Liver (tissue), 9 donors: ENCODE results near the gene FBXO34. TPM values are rescaled to one million over a fixed set of nuclear protein-coding genes. Genes with fewer than 3 reads are reported as not detected.

Source experiments
- DNase-seq: peaks from one replicate; pipeline ENCODE4 v3.0.0-alpha.2; 2017; ENCODE audit warnings: low spot score
- H3K27ac ChIP-seq, 2 donors: one replicate each; pipeline ENCODE4 v1.7.0; 2013; ENCODE audit warnings: inconsistent platforms in 2 of 2, low read length in 2 of 2, control low read depth in 1 of 2, low read depth in 1 of 2, mild to moderate bottlenecking in 1 of 2
- H3K27me3 ChIP-seq, 4 donors: one replicate each; pipeline versions ENCODE4 v1.6.1 to v1.7.0; 2013; ENCODE audit warnings: low read length in 3 of 4, inconsistent platforms in 1 of 4, mild to moderate bottlenecking in 1 of 4, moderate library complexity in 1 of 4; ENCODE audit not compliant: control insufficient read depth in 4 of 4, insufficient read depth in 4 of 4
- H3K36me3 ChIP-seq, 4 donors: one replicate each; pipeline versions ENCODE4 v1.6.1 to v1.7.0; 2013; ENCODE audit warnings: low read length in 3 of 4, mild to moderate bottlenecking in 3 of 4, low read depth in 1 of 4, moderate library complexity in 1 of 4; ENCODE audit not compliant: control insufficient read depth in 4 of 4, insufficient read depth in 3 of 4
- H3K4me1 ChIP-seq, 4 donors: one replicate each; pipeline versions ENCODE4 v1.6.1 to v1.7.0; 2013; ENCODE audit warnings: low read length in 3 of 4, mild to moderate bottlenecking in 3 of 4, moderate library complexity in 1 of 4; ENCODE audit not compliant: control insufficient read depth in 4 of 4, insufficient read depth in 4 of 4
- H3K4me3 ChIP-seq, 3 donors: one replicate each; pipeline versions ENCODE4 v1.6.1 to v1.7.0; 2013; ENCODE audit warnings: low read length in 3 of 3, control low read depth in 1 of 3, low read depth in 1 of 3, mild to moderate bottlenecking in 1 of 3
- H3K9ac ChIP-seq, 2 donors: one replicate each; pipeline ENCODE4 v1.7.0; 2013; ENCODE audit warnings: low read length in 2 of 2, mild to moderate bottlenecking in 2 of 2, moderate library complexity in 2 of 2, control low read depth in 1 of 2, low read depth in 1 of 2
- H3K9me3 ChIP-seq, 4 donors: one replicate each; pipeline versions ENCODE4 v1.6.1 to v1.7.0; 2013; ENCODE audit warnings: low read length in 3 of 4; ENCODE audit not compliant: control insufficient read depth in 4 of 4
- EGR1 ChIP-seq, 2 donors: IDR thresholded peaks; 2 replicates each; pipeline ENCODE4 v1.6.1; 2016 to 2018; ENCODE audit warnings: antibody characterized with exemption in 2 of 2, low read depth in 2 of 2
- FOXA1 ChIP-seq: IDR thresholded peaks from 2 replicates; pipeline ENCODE4 v1.6.1; 2016; ENCODE audit warnings: antibody characterized with exemption
- FOXA2 ChIP-seq: IDR thresholded peaks from 2 replicates; pipeline ENCODE4 v1.6.1; 2016; ENCODE audit warnings: antibody characterized with exemption
- GABPA ChIP-seq, 2 donors: IDR thresholded peaks in 1 of 2; conservative IDR thresholded peaks in 1 of 2; 2 replicates each; pipeline ENCODE4 v1.6.1; 2016; ENCODE audit warnings: antibody characterized with exemption in 2 of 2, mild to moderate bottlenecking in 1 of 2, moderate library complexity in 1 of 2
- HNF4A ChIP-seq, 2 donors: conservative IDR thresholded peaks; 2 replicates each; pipeline ENCODE4 v1.6.1; 2016; ENCODE audit warnings: antibody characterized with exemption in 2 of 2, mild to moderate bottlenecking in 2 of 2
- HNF4G ChIP-seq: IDR thresholded peaks from 2 replicates; pipeline ENCODE4 v1.6.1; 2016; ENCODE audit warnings: antibody characterized with exemption
- JUND ChIP-seq, 2 donors: IDR thresholded peaks; 2 replicates each; pipeline ENCODE4 v1.6.1; 2016; ENCODE audit warnings: antibody characterized with exemption in 2 of 2
- NR2F2 ChIP-seq: IDR thresholded peaks from 2 replicates; pipeline ENCODE4 v1.6.1; 2016; ENCODE audit warnings: antibody characterized with exemption
- RAD21 ChIP-seq, 2 donors: IDR thresholded peaks; 2 replicates each; pipeline ENCODE4 v1.6.1; 2016; ENCODE audit warnings: antibody characterized with exemption in 2 of 2, mild to moderate bottlenecking in 2 of 2
- RXRA ChIP-seq, 2 donors: IDR thresholded peaks; 2 replicates each; pipeline ENCODE4 v1.6.1; 2017 to 2018; ENCODE audit warnings: antibody characterized with exemption in 2 of 2, mild to moderate bottlenecking in 1 of 2
- SP1 ChIP-seq: IDR thresholded peaks from 2 replicates; pipeline ENCODE4 v1.6.1; 2018; ENCODE audit warnings: antibody characterized with exemption, mild to moderate bottlenecking
- TAF1 ChIP-seq: conservative IDR thresholded peaks from 2 replicates; pipeline ENCODE4 v1.6.1; 2016; ENCODE audit warnings: antibody characterized with exemption, mild to moderate bottlenecking
- YY1 ChIP-seq: IDR thresholded peaks from 2 replicates; pipeline ENCODE4 v1.6.1; 2016; ENCODE audit warnings: antibody characterized with exemption, mild to moderate bottlenecking
- WGBS: extraction: QIAGEN DNeasy Blood & Tissue Kit; methylation state at CpG from one replicate; pipeline ENCODE4 v1.1.7; 2013; 5-methylcytosine and 5-hydroxymethylcytosine counted together
- polyA plus RNA-seq, 2 donors: library from polyadenylated mRNA; stranded (reverse) in 1 of 2; unstranded in 1 of 2; fragments of 200-250 nt in 1 of 2; fragments of >200 nt in 1 of 2; fragmentation: Nextera tagmentation in 1 of 2; extraction: Ambion mirVana in 1 of 2; gene quantifications; one replicate each; pipeline versions ENCODE4 v1.2.1 to v1.2.3, GENCODE V29; 2013 to 2015
- total RNA-seq, 2 donors: library from RNA; depleted of rRNA; stranded (reverse); fragments of >200 nt; gene quantifications; one replicate each; pipeline ENCODE4 v1.2.3, GENCODE V29; 2014
- TF ChIP-seq, protein P1 (sequence below): IDR thresholded peaks from 2 replicates; pipeline ENCODE4 v1.6.1; 2016; ENCODE audit warnings: antibody characterized with exemption, mild to moderate bottlenecking
- TF ChIP-seq, protein P2 (sequence below): IDR thresholded peaks from 2 replicates; pipeline ENCODE4 v1.6.1; 2016; ENCODE audit warnings: antibody characterized with exemption
- TF ChIP-seq, protein P3 (sequence below): IDR thresholded peaks from 2 replicates; pipeline ENCODE4 v1.6.1; 2016; ENCODE audit warnings: antibody characterized with exemption
- TF ChIP-seq, protein P4 (sequence below): IDR thresholded peaks from 2 replicates; pipeline ENCODE4 v1.6.1; 2016; ENCODE audit warnings: antibody characterized with exemption
- TF ChIP-seq, protein P5 (sequence below): fragments of 150-350 bp; IDR thresholded peaks from 2 replicates; pipeline ENCODE4 v1.5.1; 2017; ENCODE audit warnings: improper control_type of control experiment, low read depth, low read length; ENCODE audit not compliant: missing input control
- donor health status: healthy.
- donor health status: healthy.
- donor health status: healthy.
- donor health status: healthy.
- donor health status: healthy.

The FBXO34 gene
- total and polyA plus RNA-seq, 4 donors = 4.2 to 25.8 (median 10.1) TPM

DNA sequence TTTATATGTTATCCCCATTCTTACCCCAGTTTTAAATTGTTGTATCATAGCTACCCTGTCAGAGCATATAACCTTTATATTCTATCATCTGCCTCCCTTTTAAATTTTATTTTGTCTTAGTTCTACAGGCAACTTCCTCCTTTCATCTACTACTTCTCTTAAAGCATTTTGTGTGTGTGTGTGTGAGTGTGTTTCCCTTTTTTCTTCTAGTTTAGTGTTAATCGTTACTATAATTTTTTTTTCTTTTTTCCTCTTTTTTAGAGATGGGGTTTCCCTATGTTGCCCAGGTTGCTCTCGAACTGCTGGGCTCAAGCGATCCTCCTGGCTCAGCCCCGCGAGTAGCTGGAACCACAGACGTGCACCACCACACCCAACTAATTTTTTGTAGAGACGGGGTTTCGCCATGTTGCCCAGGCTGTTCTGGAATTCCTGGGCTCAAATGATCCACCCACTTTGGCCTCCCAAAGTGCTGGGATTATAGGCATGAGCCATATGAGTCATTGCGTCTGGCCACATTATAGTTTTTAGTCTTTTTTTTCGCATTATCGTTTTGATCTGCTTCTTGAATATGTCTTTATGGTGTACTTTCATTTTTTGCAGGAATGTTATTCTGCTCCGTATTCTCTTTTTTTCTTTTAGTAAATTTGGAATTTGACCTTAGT lies 33.1 kb upstream of the FBXO34 start (continued):
- TF ChIP-seq, protein P1, sequence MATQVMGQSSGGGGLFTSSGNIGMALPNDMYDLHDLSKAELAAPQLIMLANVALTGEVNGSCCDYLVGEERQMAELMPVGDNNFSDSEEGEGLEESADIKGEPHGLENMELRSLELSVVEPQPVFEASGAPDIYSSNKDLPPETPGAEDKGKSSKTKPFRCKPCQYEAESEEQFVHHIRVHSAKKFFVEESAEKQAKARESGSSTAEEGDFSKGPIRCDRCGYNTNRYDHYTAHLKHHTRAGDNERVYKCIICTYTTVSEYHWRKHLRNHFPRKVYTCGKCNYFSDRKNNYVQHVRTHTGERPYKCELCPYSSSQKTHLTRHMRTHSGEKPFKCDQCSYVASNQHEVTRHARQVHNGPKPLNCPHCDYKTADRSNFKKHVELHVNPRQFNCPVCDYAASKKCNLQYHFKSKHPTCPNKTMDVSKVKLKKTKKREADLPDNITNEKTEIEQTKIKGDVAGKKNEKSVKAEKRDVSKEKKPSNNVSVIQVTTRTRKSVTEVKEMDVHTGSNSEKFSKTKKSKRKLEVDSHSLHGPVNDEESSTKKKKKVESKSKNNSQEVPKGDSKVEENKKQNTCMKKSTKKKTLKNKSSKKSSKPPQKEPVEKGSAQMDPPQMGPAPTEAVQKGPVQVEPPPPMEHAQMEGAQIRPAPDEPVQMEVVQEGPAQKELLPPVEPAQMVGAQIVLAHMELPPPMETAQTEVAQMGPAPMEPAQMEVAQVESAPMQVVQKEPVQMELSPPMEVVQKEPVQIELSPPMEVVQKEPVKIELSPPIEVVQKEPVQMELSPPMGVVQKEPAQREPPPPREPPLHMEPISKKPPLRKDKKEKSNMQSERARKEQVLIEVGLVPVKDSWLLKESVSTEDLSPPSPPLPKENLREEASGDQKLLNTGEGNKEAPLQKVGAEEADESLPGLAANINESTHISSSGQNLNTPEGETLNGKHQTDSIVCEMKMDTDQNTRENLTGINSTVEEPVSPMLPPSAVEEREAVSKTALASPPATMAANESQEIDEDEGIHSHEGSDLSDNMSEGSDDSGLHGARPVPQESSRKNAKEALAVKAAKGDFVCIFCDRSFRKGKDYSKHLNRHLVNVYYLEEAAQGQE = no peak
- no peak for TF ChIP-seq HNF4A (conservative IDR thresholded peaks at IDR 0.05)
- TF ChIP-seq, protein P2, sequence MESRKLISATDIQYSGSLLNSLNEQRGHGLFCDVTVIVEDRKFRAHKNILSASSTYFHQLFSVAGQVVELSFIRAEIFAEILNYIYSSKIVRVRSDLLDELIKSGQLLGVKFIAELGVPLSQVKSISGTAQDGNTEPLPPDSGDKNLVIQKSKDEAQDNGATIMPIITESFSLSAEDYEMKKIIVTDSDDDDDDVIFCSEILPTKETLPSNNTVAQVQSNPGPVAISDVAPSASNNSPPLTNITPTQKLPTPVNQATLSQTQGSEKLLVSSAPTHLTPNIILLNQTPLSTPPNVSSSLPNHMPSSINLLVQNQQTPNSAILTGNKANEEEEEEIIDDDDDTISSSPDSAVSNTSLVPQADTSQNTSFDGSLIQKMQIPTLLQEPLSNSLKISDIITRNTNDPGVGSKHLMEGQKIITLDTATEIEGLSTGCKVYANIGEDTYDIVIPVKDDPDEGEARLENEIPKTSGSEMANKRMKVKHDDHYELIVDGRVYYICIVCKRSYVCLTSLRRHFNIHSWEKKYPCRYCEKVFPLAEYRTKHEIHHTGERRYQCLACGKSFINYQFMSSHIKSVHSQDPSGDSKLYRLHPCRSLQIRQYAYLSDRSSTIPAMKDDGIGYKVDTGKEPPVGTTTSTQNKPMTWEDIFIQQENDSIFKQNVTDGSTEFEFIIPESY = no peak
- no peak for TF ChIP-seq HNF4G

DNA sequence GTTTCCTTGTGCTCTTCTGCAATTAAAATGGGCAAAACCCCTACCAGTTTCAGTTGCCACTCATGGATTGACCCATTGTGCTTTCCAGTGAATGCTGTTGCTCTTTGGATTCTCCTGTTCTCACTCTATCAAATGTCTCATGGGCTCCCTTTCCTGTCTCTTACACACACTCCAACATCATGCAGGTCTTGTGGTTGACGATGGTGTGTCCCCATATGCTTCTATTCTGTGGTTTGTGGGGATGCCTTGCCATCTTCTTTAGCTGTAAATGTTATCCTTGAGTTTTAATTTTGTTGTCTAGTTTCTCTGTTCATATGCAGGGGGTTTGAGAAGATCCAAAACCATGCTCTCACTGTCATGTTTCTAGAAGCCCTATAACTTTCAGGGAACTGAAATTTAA lies 31.9 kb upstream of the FBXO34 start:
- Histone ChIP-seq H3K9ac (no peak overlapping the region), H3K4me1 (no peaks in the 10 kb centered on the region), H3K9me3 (no peaks in the 10 kb centered on the region), H3K4me3 (no peak overlapping the region), H3K36me3 (no peaks in the 10 kb centered on the region), H3K27me3 (peaks cover 0 to 4% (median 0%) of the 10 kb centered on the region in 4 donors), H3K27ac (no peak overlapping the region)
- DNase-seq = no peak
- TF ChIP-seq RAD21 (IDR thresholded peaks at IDR 0.05) (no peak), HNF4A (conservative IDR thresholded peaks at IDR 0.05) (no peak), GABPA (IDR thresholded peaks at IDR 0.05 in 1 of 2, conservative IDR thresholded peaks at IDR 0.05 in 1 of 2) (no peak), NR2F2 (no peak), TAF1 (no peak), FOXA1 (no peak), SP1 (no peak), JUND (IDR thresholded peaks at IDR 0.05) (no peak), HNF4G (no peak), RXRA (IDR thresholded peaks at IDR 0.05) (no peak), FOXA2 (no peak), YY1 (no peak), EGR1 (IDR thresholded peaks at IDR 0.05; ENCODE audit: low read depth in 2 of 2) (no peak)
- TF ChIP-seq, protein P3, sequence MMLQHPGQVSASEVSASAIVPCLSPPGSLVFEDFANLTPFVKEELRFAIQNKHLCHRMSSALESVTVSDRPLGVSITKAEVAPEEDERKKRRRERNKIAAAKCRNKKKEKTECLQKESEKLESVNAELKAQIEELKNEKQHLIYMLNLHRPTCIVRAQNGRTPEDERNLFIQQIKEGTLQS = no peak
- TF ChIP-seq, protein P1 = no peak
- TF ChIP-seq, protein P4, sequence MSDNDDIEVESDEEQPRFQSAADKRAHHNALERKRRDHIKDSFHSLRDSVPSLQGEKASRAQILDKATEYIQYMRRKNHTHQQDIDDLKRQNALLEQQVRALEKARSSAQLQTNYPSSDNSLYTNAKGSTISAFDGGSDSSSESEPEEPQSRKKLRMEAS = no peak
- TF ChIP-seq, protein P5, sequence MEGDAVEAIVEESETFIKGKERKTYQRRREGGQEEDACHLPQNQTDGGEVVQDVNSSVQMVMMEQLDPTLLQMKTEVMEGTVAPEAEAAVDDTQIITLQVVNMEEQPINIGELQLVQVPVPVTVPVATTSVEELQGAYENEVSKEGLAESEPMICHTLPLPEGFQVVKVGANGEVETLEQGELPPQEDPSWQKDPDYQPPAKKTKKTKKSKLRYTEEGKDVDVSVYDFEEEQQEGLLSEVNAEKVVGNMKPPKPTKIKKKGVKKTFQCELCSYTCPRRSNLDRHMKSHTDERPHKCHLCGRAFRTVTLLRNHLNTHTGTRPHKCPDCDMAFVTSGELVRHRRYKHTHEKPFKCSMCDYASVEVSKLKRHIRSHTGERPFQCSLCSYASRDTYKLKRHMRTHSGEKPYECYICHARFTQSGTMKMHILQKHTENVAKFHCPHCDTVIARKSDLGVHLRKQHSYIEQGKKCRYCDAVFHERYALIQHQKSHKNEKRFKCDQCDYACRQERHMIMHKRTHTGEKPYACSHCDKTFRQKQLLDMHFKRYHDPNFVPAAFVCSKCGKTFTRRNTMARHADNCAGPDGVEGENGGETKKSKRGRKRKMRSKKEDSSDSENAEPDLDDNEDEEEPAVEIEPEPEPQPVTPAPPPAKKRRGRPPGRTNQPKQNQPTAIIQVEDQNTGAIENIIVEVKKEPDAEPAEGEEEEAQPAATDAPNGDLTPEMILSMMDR = no peak
- TF ChIP-seq, protein P2 = no peak
- 69% methylated on average over 1 of the region's 1 CpG for WGBS
